Glomerular visceral epithelial cell (primary cell): Measurements from ENCODE around the gene DQX1.
A peak's percentile ranks its signal among the peaks of the same experiment; 100 is the strongest.
"Not testable (repeated sequence)": the region's sequence is repeated elsewhere in the genome, so short reads cannot be mapped to it uniquely, and the experiment has no call there.

ENCODE experiments used
- DNase-seq: peaks from one replicate; pipeline ENCODE4 v3.0.0-alpha.2; 2016; ENCODE audit errors: extremely low spot score

Gene DQX1

GRCh38 chr2:74493546-74493945 is 32.5 kb downstream of the DQX1 start:
- DNase-seq = no peak

GRCh38 chr2:74491648-74492544 is 34.1 kb downstream of the DQX1 start:
- DNase-seq = no peak

GRCh38 chr2:74489906-74490305 is 36.1 kb downstream of the DQX1 start:
- no peak for DNase-seq

- DNase-seq = no peak
Measured at GRCh38 chr2:74488643-74489481, 37.2 kb downstream of the DQX1 start.

- DNase-seq = no peak
Measured at GRCh38 chr2:74486141-74486540, 39.9 kb downstream of the DQX1 start.

GRCh38 chr2:74483675-74484164 is 42.3 kb downstream of the DQX1 start:
- not testable (repeated sequence) for DNase-seq

GRCh38 chr2:74482801-74483674 is 43.0 kb downstream of the DQX1 start, which contains the start of the genes CCDC142 and TTC31:
CCDC142 (minus strand) TSS chr2:74482998; CDS start chr2:74482837, 161 bp downstream.
TTC31 (plus strand) TSS chr2:74483081; CDS start chr2:74483096, 15 bp downstream.
- peak; percentile 89 for DNase-seq

- DNase-seq = no peak
Measured at GRCh38 chr2:74481961-74482800, 43.9 kb downstream of the DQX1 start.

GRCh38 chr2:74481431-74481830 is 44.6 kb downstream of the DQX1 start:
- DNase-seq = no peak

GRCh38 chr2:74474899-74475298 is 51.1 kb downstream of the DQX1 start:
- no peak for DNase-seq

GRCh38 chr2:74474481-74474880 is 51.5 kb downstream of the DQX1 start:
- DNase-seq = no peak

GRCh38 chr2:74472945-74473258 is 53.1 kb downstream of the DQX1 start:
- no peak for DNase-seq

GRCh38 chr2:74472086-74472944 is 53.7 kb downstream of the DQX1 start, which contains the start of gene MRPL53:
MRPL53 (minus strand) TSS chr2:74472680; CDS start chr2:74472660, 20 bp downstream.
- peak; percentile 92 for DNase-seq

- DNase-seq = no peak
Measured at GRCh38 chr2:74471332-74472065, 54.5 kb downstream of the DQX1 start.

- DNase-seq = not testable (repeated sequence)
Measured at GRCh38 chr2:74470742-74471141, 55.3 kb downstream of the DQX1 start.
